PFSK-1 (cell line): Measurements from ENCODE around the gene GPR176.

Experiments used
- FOXP2 ChIP-seq: optimal IDR thresholded peaks from 2 replicates; pipeline ENCODE3; 2011; ENCODE audit warnings: borderline replicate concordance, control low read depth, inconsistent platforms; ENCODE audit not compliant: insufficient read depth; ENCODE audit errors: extremely low read length, extremely low read depth
- POLR2AphosphoS5 ChIP-seq: IDR thresholded peaks from 2 replicates; pipeline ENCODE4 v1.6.1; 2012; ENCODE audit warnings: low read depth, mild to moderate bottlenecking, control low read depth, low read length, moderate library complexity
- SIN3A ChIP-seq: IDR thresholded peaks from 2 replicates; pipeline ENCODE4 v1.6.1; 2012; ENCODE audit warnings: mild to moderate bottlenecking, low read length, moderate library complexity, borderline replicate concordance; ENCODE audit not compliant: insufficient read depth
- TAF1 ChIP-seq: IDR thresholded peaks from 2 replicates; pipeline ENCODE4 v1.6.1; 2012; ENCODE audit warnings: low read length, control low read depth, borderline replicate concordance; ENCODE audit not compliant: insufficient read depth
- TF ChIP-seq, protein P1 (sequence below), 2 experiments: IDR thresholded peaks; 2 replicates each; pipeline versions ENCODE4 v1.6.1 to v1.8.0; 2011 to 2012; ENCODE audit warnings: low read depth in 2 of 2, low read length in 2 of 2, control low read depth in 1 of 2, inconsistent platforms in 1 of 2, mild to moderate bottlenecking in 1 of 2, moderate library complexity in 1 of 2; ENCODE audit not compliant: insufficient read depth in 1 of 2

GPR176 gene

DNA sequence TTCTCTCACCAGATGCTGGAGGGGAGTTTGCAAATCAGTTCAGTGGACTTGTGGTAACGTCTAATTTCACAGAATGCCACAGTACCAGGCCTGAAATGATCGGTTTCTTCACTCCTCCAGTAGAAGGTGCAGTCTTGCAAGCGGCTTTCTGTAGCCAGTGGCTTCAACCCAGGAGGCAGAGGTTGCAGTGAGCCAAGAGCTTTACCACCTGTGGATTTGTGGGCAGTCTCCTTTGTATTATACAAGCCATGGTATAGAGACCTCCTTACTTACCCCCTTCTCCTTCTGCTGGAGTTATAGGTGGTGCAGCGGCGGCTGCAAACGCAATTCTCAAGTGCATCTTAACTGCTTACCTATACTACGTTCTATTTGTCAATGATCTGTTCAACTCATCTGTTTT is 31.5 kb upstream of the GPR176 start:
- TF ChIP-seq POLR2AphosphoS5 = no peak
- no peak for TF ChIP-seq FOXP2
- TF ChIP-seq, protein P1, sequence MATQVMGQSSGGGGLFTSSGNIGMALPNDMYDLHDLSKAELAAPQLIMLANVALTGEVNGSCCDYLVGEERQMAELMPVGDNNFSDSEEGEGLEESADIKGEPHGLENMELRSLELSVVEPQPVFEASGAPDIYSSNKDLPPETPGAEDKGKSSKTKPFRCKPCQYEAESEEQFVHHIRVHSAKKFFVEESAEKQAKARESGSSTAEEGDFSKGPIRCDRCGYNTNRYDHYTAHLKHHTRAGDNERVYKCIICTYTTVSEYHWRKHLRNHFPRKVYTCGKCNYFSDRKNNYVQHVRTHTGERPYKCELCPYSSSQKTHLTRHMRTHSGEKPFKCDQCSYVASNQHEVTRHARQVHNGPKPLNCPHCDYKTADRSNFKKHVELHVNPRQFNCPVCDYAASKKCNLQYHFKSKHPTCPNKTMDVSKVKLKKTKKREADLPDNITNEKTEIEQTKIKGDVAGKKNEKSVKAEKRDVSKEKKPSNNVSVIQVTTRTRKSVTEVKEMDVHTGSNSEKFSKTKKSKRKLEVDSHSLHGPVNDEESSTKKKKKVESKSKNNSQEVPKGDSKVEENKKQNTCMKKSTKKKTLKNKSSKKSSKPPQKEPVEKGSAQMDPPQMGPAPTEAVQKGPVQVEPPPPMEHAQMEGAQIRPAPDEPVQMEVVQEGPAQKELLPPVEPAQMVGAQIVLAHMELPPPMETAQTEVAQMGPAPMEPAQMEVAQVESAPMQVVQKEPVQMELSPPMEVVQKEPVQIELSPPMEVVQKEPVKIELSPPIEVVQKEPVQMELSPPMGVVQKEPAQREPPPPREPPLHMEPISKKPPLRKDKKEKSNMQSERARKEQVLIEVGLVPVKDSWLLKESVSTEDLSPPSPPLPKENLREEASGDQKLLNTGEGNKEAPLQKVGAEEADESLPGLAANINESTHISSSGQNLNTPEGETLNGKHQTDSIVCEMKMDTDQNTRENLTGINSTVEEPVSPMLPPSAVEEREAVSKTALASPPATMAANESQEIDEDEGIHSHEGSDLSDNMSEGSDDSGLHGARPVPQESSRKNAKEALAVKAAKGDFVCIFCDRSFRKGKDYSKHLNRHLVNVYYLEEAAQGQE (IDR thresholded peaks at IDR 0.05; ENCODE audit: insufficient read depth in 1 of 2, low read depth in 2 of 2, low read length in 2 of 2) = no peak
- TF ChIP-seq TAF1 = no peak
- no peak for TF ChIP-seq SIN3A

DNA sequence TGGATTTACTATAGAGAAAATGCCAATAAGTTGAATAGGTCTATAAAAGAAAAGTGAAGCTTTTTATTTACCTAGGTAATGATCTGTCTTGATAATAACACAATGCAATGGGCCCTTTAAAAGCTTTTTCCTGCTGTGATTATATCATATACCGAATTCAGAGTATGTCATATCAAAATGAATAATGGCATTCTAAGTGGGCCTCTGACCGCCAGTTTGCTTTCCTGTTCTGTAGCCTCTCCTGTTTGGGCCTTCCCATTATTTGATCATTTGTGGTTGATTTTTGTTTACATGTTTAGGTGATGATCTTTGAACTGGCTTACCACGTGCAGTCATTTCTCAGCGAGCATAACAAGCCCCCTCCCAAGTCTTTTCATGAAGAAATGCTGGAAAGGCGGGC is 28.8 kb upstream of the GPR176 start:
- TF ChIP-seq, protein P1 (IDR thresholded peaks at IDR 0.05; ENCODE audit: insufficient read depth in 1 of 2, low read depth in 2 of 2, low read length in 2 of 2) = no peak
- TF ChIP-seq POLR2AphosphoS5 = no peak
- TF ChIP-seq FOXP2 = no peak
- no peak for TF ChIP-seq SIN3A
- TF ChIP-seq TAF1 = no peak

DNA sequence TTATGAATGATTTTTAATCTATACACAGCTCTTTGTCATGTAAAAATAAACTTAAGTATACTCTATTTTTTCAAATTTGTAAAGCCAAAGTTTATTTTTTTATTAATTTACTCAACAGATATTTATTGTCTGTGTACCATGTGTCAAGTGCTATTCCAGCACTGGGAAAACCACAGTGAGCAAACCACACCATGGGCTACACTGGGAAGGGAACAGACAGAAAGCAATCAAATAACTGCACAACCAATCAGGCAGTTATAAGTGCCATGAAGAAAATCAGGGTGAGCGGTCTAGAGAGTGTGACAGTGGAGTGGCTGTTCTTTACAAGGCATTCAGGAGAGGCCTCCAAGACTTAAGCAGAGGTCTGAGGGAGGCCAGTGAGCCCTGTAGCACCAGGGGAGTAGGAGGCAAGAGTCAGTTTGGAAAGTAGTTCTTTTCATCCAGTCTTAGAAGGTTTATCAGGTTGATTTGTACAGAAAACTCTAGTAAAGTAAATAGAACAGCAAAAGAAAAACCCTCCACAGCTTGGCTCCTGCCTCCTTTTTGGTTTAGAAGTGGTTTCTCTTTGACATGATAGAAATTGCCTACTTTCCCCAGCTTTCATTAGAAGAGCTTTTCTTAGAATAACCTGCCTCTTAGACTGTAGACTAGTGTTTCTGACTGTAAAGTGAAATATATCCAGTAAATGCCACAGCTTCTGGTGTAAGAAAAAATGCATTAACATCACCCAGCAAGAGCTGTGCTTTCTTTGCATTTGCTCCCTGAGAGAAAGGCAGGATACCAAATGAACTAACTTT is 27.5 kb upstream of the GPR176 start:
- no peak for TF ChIP-seq POLR2AphosphoS5
- no peak for TF ChIP-seq FOXP2
- no peak for TF ChIP-seq TAF1
- TF ChIP-seq, protein P1 (IDR thresholded peaks at IDR 0.05; ENCODE audit: insufficient read depth in 1 of 2, low read depth in 2 of 2, low read length in 2 of 2) = no peak
- no peak for TF ChIP-seq SIN3A

DNA sequence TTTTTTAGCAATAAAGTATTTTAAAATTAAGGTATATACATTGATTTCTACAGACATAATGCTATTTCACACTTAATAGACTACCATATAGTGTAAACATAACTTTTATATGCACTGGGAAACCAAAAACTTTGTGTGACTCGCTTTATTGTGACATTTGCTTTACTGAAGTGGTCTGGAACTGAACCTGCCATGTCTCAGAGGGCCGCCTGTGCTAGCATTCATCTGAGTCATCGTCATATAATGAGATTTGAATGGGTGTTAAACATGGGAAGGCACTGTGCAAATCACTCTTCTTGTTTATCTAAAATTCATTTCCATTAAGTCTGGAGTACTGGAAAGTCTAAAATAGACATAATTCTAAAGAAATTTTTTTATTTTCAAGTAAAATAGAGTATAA is 26.8 kb upstream of the GPR176 start:
- TF ChIP-seq TAF1 (no peak), FOXP2 (no peak), POLR2AphosphoS5 (no peak), SIN3A (no peak)
- TF ChIP-seq, protein P1 (IDR thresholded peaks at IDR 0.05; ENCODE audit: insufficient read depth in 1 of 2, low read depth in 2 of 2, low read length in 2 of 2) = no peak
